Measurements from ENCODE around the gene VEGFC. TPM values are rescaled to one million over a fixed set of nuclear protein-coding genes. Genes with fewer than 3 reads are reported as not detected.

Gene VEGFC
- polyA plus RNA-seq, 1 experiment = 31.0 TPM

DNA sequence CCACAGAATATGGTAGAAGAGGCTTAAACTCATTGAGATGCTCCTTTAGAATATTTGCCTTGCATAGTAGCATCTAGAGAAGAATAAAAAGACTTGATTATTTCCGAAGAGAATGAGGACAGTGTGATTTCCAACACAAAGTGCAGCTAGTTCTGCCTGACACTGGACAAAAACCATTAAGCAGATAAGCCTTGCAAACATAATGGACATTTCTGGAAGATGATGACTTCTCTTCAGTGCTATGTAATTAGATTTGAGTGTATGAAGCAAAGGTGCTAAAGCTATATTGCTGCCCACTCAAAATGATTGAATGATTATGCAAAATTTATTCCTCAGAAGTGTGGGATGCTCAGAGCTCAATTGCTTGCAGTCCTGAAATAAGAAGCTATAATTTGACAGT is 156.4 kb downstream of the VEGFC start:
- TF ChIP-seq, protein P1, sequence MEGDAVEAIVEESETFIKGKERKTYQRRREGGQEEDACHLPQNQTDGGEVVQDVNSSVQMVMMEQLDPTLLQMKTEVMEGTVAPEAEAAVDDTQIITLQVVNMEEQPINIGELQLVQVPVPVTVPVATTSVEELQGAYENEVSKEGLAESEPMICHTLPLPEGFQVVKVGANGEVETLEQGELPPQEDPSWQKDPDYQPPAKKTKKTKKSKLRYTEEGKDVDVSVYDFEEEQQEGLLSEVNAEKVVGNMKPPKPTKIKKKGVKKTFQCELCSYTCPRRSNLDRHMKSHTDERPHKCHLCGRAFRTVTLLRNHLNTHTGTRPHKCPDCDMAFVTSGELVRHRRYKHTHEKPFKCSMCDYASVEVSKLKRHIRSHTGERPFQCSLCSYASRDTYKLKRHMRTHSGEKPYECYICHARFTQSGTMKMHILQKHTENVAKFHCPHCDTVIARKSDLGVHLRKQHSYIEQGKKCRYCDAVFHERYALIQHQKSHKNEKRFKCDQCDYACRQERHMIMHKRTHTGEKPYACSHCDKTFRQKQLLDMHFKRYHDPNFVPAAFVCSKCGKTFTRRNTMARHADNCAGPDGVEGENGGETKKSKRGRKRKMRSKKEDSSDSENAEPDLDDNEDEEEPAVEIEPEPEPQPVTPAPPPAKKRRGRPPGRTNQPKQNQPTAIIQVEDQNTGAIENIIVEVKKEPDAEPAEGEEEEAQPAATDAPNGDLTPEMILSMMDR (IDR thresholded peaks at IDR 0.05; ENCODE audit: low read depth, low read length) = no peak
- H3K4me3 ChIP-seq (ENCODE audit: low read depth, low read length) = no peak overlapping the region
- CTCF ChIA-PET = interaction anchor here (0.9 kb wide), 1 partner anchor 411 kb away, joined by 3 read pairs; no protein-coding TSS in a partner anchor
- POLR2A ChIA-PET = no interaction called here
- H3K27me3 ChIP-seq (ENCODE audit: control insufficient read depth, insufficient read depth, low read length) = no peaks in the 10 kb centered on the region
- H3K27ac ChIP-seq (ENCODE audit: low read depth, low read length) = no peak overlapping the region
- DNase-seq (ENCODE audit: low read depth, low spot score) = no peak
- no peaks in the 10 kb centered on the region for H3K9me3 ChIP-seq (ENCODE audit: control insufficient read depth, insufficient read depth, low read length)

DNA sequence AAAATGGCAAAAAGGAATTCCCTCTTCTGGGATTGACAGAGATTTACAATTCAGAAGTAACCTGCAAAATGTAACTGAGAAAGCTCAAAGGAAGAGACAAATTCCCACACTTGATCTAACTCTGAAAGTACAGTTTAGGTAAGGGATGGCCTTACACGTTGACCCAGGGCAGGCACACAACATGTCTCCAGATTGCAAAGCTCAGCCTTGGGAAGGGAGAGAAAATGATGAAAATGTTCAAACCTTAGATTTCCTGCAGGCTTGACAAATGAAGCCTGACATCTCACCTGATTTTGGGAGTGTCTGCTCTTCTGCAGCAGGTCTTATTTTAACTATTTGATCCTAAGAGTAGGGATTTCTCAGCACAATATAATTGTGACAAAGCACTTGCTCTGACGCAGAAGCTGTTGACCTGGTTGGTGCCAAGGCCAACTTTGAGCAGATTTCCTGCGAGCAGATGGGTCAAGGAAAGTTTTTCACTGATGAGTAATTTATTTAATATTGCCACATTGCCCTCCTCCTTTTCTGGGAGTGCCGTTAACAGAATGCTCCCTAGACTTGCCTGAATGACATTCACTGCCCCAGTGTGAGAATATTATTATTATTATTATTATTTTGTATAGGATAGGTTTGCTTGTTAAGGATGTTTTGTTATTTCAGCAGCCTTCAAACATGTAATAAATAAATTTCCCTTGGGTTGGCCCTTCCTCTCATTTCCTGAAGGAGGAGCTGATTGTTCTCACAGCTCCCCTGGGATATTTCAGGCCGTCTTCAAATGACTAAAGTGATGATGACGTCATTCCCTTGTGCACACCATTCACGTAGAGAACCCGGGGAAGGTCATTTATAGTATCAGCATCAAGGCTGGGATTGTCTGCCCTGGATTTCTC is 157.1 kb downstream of the VEGFC start:
- POLR2A ChIA-PET = no interaction called here
- Histone ChIP-seq H3K27ac (ENCODE audit: low read depth, low read length) (no peak overlapping the region), H3K27me3 (ENCODE audit: control insufficient read depth, insufficient read depth, low read length) (no peaks in the 10 kb centered on the region), H3K4me3 (ENCODE audit: low read depth, low read length) (no peak overlapping the region), H3K9me3 (ENCODE audit: control insufficient read depth, insufficient read depth, low read length) (no peaks in the 10 kb centered on the region)
- CTCF ChIA-PET = interaction anchor here (0.9 kb wide), 1 partner anchor 412 kb away, joined by 3 read pairs; no protein-coding TSS in a partner anchor
- TF ChIP-seq, protein P1 (IDR thresholded peaks at IDR 0.05; ENCODE audit: low read depth, low read length) = no peak
- no peak for DNase-seq (ENCODE audit: low read depth, low spot score)

Measured in AG04450 (cell line).